Head of caudate nucleus (tissue), 42 donors: ENCODE data around the gene PTPRD.

Experiments used
- DNase-seq, 42 donors: peaks; one replicate each; pipeline versions ENCODE4 v3.0.0 to v3.0.0-alpha.2; 2020 to 2021; ENCODE audit warnings: mixed read lengths in 7 of 42
- intact Hi-C: fragments of 100-400 bp; cut with DNase I; formaldehyde crosslinking; loops from one replicate; pipeline ENCODE4 v1.15.0; 2022

The PTPRD gene

DNA sequence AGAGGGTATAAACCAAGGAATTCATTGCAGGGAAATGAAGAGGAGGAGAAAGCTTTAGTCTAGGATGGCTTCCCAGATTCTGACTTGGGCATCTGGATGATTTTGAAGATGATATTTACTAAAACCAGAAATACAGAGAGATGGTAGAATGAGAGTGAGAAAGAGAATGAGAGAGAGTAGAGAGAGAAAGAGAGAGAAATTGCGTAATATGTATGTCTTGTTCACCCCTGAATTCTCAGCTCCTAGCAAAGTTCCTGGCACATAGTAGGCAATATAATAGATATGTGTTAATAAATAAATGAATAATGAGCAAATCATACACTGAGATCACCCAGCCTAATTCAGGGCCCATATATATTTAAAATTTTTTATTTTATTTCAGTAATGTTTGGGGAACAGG lies 1723.7 kb downstream of the PTPRD start:
- no peak for DNase-seq
- intact Hi-C loops: no loop called here

DNA sequence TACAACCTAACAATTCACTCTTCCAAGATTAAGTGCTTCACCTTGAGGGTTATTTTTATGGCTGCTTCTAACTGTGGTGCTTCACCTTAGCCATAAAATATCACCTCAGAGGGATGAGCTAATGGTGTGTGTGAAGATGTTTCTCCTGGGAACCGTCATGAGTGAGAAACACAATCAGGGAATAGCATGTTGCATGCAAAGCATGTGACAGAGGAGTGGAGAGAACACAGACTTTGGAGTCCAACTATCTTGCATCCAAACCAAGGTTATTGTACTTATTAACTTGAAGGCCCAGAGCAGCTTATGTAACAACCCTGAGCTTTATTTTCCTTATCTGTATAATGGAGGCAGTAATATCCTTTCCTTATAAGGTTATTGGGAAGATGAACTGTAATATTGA lies 1724.2 kb downstream of the PTPRD start:
- intact Hi-C loops: no loop called here
- no peak for DNase-seq

GRCh38 chr9:8887369-8887768 lies 1725.4 kb downstream of the PTPRD start:
- DNase-seq: no peak
- intact Hi-C loops: no loop called here

DNA sequence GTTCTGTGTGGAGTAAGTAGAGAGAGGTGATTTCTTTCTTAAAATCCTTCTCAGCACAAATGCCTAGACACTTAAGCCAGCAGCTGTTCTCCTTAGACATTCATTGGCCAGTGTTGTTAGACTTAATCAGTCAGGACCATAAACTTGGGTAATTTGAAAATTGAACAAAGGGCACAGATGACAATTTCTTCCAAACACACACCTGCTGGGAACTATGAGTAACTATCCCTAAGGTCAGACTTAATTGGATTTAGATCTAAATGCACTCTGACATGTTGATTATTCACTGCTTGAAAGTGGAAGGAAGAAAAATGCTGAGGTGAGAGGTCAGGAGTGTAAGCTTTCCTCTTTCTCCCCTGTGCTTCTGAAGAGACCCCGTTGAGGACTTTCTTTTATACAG lies 1729.5 kb downstream of the PTPRD start:
- intact Hi-C loops: no loop called here
- no peak for DNase-seq

DNA sequence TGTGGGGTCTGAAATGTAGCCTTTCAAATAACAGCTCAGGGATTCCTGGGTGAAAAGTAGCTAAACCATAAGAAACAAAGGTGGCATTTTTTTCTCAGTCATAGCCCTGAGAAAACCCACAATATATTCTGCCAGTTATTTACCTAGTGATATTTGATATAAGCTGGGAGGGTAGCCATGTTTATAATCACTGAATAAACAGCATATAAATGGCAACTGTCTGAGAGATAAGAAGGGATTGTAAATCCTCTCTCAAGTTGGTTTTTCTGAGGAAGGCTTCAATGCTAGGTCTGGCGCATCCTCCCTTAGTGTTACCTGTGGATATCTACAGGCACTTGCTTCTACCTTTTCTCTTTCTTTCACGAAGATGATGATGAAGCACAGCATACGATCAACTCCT lies 1732.7 kb downstream of the PTPRD start:
- intact Hi-C loops: no loop called here
- no peak for DNase-seq

GRCh38 chr9:8879284-8879683 lies 1733.5 kb downstream of the PTPRD start:
- intact Hi-C loops: no loop called here
- DNase-seq: peak in 3 of 42 donors; percentile 32 to 59 (median 39)

GRCh38 chr9:8877753-8878494 lies 1734.9 kb downstream of the PTPRD start:
- intact Hi-C loops: no loop called here
- DNase-seq: peak in 5 of 42 donors; percentile 20 to 69 (median 38)

- intact Hi-C loops: no loop called here
- DNase-seq: no peak
Measured at GRCh38 chr9:8876303-8876702, 1736.5 kb downstream of the PTPRD start.

DNA sequence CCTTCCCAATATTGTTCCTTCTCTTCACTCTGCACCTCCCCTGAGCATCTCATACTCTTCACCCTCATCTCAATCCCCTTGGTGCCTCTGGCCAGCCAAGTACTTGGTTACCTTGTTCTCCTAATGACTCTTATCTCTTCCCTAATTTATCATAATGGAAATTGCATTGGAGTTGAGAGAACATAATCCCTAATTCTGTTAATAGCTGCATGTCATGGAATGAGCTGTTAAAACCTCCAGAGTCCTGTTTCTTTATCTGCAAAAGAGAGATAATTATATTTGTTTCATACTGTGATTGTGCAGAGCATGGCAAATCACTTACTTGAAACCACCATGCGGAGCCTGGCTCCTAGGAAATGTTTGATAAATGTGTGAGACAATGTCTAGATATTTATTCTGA lies 1738.3 kb downstream of the PTPRD start:
- intact Hi-C loops: no loop called here
- no peak for DNase-seq

GRCh38 chr9:8872802-8873201 lies 1740.0 kb downstream of the PTPRD start:
- intact Hi-C loops: no loop called here
- DNase-seq: no peak

- peak in 4 of 42 donors; percentile 33 to 62 (median 48) for DNase-seq
- intact Hi-C loops: no loop called here
Measured at GRCh38 chr9:8871796-8872445, 1740.9 kb downstream of the PTPRD start.

DNA sequence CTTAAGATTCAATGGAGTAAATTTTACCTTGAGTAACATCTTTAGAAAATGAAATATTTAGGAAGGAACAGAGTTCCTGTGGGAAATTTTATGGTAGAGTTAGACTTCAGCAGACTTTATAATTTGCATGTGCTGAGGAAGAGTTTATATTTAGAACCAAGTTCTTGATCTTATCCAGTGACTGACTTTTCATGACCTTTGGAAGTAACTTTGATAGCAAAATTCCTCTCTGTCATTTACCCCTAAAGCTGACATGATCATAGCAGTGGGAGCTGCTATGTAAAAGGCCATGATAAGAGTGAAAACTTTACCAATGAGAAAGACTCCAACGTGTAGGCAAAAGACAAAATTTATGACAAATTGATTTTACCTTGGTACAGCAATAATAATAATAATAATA lies 1741.4 kb downstream of the PTPRD start:
- intact Hi-C loops: no loop called here

DNA sequence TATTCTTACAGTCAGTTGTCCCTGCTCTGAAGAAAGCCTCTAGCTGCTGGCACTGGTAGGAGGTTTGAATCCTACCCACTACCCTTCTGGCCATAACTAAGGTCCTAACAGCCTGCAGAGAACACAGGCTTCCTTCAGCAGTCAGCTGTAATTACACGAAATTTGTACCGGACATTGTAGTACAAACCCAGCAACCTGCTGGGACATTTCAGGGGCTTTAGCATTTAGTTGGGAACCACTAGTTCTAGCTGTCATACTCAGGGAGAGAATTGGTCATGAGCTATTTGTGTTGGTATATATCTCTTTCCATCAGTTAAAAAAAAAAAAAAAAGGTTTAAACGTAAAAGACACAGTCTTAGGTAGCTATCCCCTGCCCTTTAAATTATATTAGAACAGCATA lies 1743.0 kb downstream of the PTPRD start:
- DNase-seq: no peak
- intact Hi-C loops: no loop called here

More for the DNA sequence above, 1741.4 kb downstream of the PTPRD start:
- DNase-seq: no peak

DNA sequence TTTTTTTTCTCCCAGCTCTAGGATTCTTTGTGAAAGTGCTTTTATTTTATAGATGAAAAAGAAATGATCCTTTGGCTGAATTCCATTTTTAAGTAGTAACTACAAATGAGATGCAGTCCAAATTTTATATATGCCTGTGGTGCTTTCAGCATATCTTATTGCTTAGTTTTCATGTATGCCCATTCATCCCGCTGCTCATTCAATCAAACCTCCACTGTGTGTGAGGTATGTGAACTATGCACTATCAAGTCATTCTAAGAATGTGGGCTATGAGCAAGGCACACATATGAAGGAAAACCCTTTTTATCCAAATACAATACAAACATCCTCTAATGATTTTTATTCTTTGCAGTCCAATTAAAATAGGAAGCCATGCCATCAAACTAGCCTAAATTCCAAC lies 1744.2 kb downstream of the PTPRD start:
- DNase-seq: no peak
- intact Hi-C loops: no loop called here

GRCh38 chr9:8867148-8867547 lies 1745.7 kb downstream of the PTPRD start:
- intact Hi-C loops: no loop called here

DNA sequence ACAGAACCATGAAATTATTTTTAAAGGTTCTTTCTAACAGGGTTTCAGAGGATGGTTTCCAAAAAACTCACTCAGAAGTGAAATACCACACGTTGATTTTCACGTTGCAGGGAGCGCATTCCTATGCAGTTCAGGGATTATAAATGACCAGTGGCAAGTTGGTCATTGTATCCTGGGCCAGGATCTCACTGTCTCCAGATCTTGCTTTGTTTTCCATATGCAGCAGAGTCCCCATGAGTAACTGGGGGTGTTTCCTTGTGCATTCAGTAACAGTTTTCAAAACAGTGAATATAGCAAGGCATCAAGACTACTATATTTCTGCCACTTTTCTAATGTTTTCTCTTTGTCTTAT lies 1748.3 kb downstream of the PTPRD start:
- intact Hi-C loops: no loop called here
- no peak for DNase-seq

More at GRCh38 chr9:8867148-8867547, 1745.7 kb downstream of the PTPRD start:
- peak in 11 of 42 donors; percentile 24 to 54 (median 46) for DNase-seq

GRCh38 chr9:8863886-8864544 lies 1748.8 kb downstream of the PTPRD start:
- DNase-seq: no peak
- intact Hi-C loops: no loop called here

- intact Hi-C loops: no loop called here
- no peak for DNase-seq
Measured at GRCh38 chr9:8863069-8863468, 1749.7 kb downstream of the PTPRD start.

GRCh38 chr9:8860925-8861324 lies 1751.9 kb downstream of the PTPRD start:
- no peak for DNase-seq
- intact Hi-C loops: no loop called here

- DNase-seq: no peak
- intact Hi-C loops: no loop called here
Measured at GRCh38 chr9:8860086-8860485, 1752.7 kb downstream of the PTPRD start.
